ENCODE results near the gene DIP2C.
"Not testable (repeated sequence)": the region's sequence is repeated elsewhere in the genome, so short reads cannot be mapped to it uniquely, and the experiment has no call there.

Gene DIP2C

GRCh38 chr10:673492-673891 is 16.0 kb downstream of the DIP2C start:
- DNase-seq = no peak

- no peak for DNase-seq
Observed at GRCh38 chr10:672992-673391, 16.5 kb downstream of the DIP2C start.

- DNase-seq = no peak
Observed at GRCh38 chr10:672203-672602, 17.3 kb downstream of the DIP2C start.

GRCh38 chr10:670990-671389 is 18.5 kb downstream of the DIP2C start:
- no peak for DNase-seq

GRCh38 chr10:670038-670437 is 19.4 kb downstream of the DIP2C start:
- DNase-seq = no peak

GRCh38 chr10:668786-669485 is 20.5 kb downstream of the DIP2C start:
- DNase-seq = no peak

- no peak for DNase-seq
Observed at GRCh38 chr10:667602-668143, 21.8 kb downstream of the DIP2C start.

GRCh38 chr10:667096-667495 is 22.4 kb downstream of the DIP2C start:
- no peak for DNase-seq

- no peak for DNase-seq
Observed at GRCh38 chr10:666237-667012, 23.0 kb downstream of the DIP2C start.

GRCh38 chr10:665579-666091 is 23.8 kb downstream of the DIP2C start:
- DNase-seq = no peak

- no peak for DNase-seq
Observed at GRCh38 chr10:664893-665292, 24.6 kb downstream of the DIP2C start.

- no peak for DNase-seq
Observed at GRCh38 chr10:664301-664700, 25.2 kb downstream of the DIP2C start.

GRCh38 chr10:663831-664251 is 25.6 kb downstream of the DIP2C start:
- no peak for DNase-seq

- DNase-seq = no peak
Observed at GRCh38 chr10:663466-663751, 26.1 kb downstream of the DIP2C start.

- no peak for DNase-seq
Observed at GRCh38 chr10:662686-663465, 26.6 kb downstream of the DIP2C start.

- DNase-seq = no peak
Observed at GRCh38 chr10:662223-662605, 27.3 kb downstream of the DIP2C start.

GRCh38 chr10:661597-662222 is 27.8 kb downstream of the DIP2C start:
- DNase-seq = no peak

- no peak for DNase-seq
Observed at GRCh38 chr10:660970-661596, 28.4 kb downstream of the DIP2C start.

GRCh38 chr10:660413-660969 is 29.0 kb downstream of the DIP2C start:
- no peak for DNase-seq

- no peak for DNase-seq
Observed at GRCh38 chr10:659688-660141, 29.8 kb downstream of the DIP2C start.

GRCh38 chr10:657816-658350 is 31.6 kb downstream of the DIP2C start:
- DNase-seq = not testable (repeated sequence)

GRCh38 chr10:656883-657282 is 32.6 kb downstream of the DIP2C start:
- no peak for DNase-seq

All from activated CD8-positive, alpha-beta memory T cell treated with anti-CD3 and anti-CD28 coated beads, Interleukin-2, amount 50 U/mL, for 48 hours (primary cell).